Smooth muscle cell (in vitro differentiated cells): ENCODE results near the gene MEGF6. TPM values are rescaled to one million over a fixed set of nuclear protein-coding genes. Genes with fewer than 3 reads are reported as not detected.

Experiments
- DNase-seq: peaks from one replicate; lab custom pipeline; 2025; ENCODE audit not compliant: unreplicated experiment; lab: John Stamatoyannopoulos, UW
- H2AFZ ChIP-seq: fragments of 200-600 bp; sonication (generic); 2 replicates; pipeline ENCODE4 v1.6.0; 2016; ENCODE audit warnings: antibody characterized with exemption, low read depth, mild to moderate bottlenecking
- H3F3A ChIP-seq: fragments of 200-600 bp; sonication (generic); 2 replicates; pipeline ENCODE4 v1.6.0; 2017; ENCODE audit warnings: antibody characterized with exemption, low read depth
- H3K27ac ChIP-seq: fragments of 200-600 bp; sonication (generic); 2 replicates; pipeline ENCODE4 v1.5.1; 2016; ENCODE audit warnings: low read depth, mild to moderate bottlenecking
- H3K27me3 ChIP-seq: fragments of 200-600 bp; sonication (generic); 2 replicates; pipeline ENCODE4 v1.6.1; 2016; ENCODE audit warnings: low read depth, mild to moderate bottlenecking
- H3K36me3 ChIP-seq: fragments of 200-600 bp; sonication (generic); 2 replicates; pipeline ENCODE4 v1.5.1; 2016; ENCODE audit warnings: low read depth
- H3K4me1 ChIP-seq: fragments of 200-600 bp; sonication (generic); 2 replicates; pipeline ENCODE4 v1.5.1; 2016; ENCODE audit warnings: low read depth
- H3K4me2 ChIP-seq: fragments of 200-600 bp; sonication (generic); 2 replicates; pipeline ENCODE4 v1.6.0; 2016; ENCODE audit warnings: mild to moderate bottlenecking
- H3K4me3 ChIP-seq: fragments of 200-600 bp; sonication (generic); 2 replicates; pipeline ENCODE4 v1.5.1; 2016; ENCODE audit warnings: mild to moderate bottlenecking
- H3K79me2 ChIP-seq: fragments of 200-600 bp; sonication (generic); 2 replicates; pipeline ENCODE4 v1.6.0; 2016; ENCODE audit warnings: low read depth, mild to moderate bottlenecking
- H3K9ac ChIP-seq: fragments of 200-600 bp; sonication (generic); 2 replicates; pipeline ENCODE4 v1.6.0; 2016; ENCODE audit warnings: low read depth
- H3K9me3 ChIP-seq: fragments of 200-600 bp; sonication (generic); replicated peaks from 2 replicates; pipeline ENCODE4 v1.5.1; 2016; ENCODE audit warnings: low read depth
- H4K20me1 ChIP-seq: fragments of 200-600 bp; sonication (generic); 2 replicates; pipeline ENCODE4 v1.6.0; 2016; ENCODE audit warnings: low read depth
- CTCF ChIP-seq: fragments of 200-600 bp; sonication (generic); IDR thresholded peaks from 2 replicates; pipeline ENCODE4 v1.5.1; 2017; ENCODE audit warnings: borderline replicate concordance, mild to moderate bottlenecking, antibody characterized with exemption; ENCODE audit not compliant: insufficient read depth, poor library complexity, severe bottlenecking
- WGBS: methylation state at CpG from one replicate; pipeline ENCODE4 v1.1.7; 2016; ENCODE audit warnings: low lambda C conversion rate; 5-methylcytosine and 5-hydroxymethylcytosine counted together
- polyA plus RNA-seq: library from polyadenylated mRNA; unstranded; fragments of >200 nt; fragmentation: Nextera tagmentation; extraction: Ambion mirVana; gene quantifications from 2 replicates; pipeline ENCODE4 v1.2.1, GENCODE V29; 2016
- total RNA-seq: library from RNA; depleted of rRNA; stranded (reverse); fragments of >200 nt; gene quantifications from 2 replicates; pipeline ENCODE4 v1.2.3, GENCODE V29; 2014

MEGF6 gene
- total and polyA plus RNA-seq, 2 experiments from 2014 or later = 6.5 to 12.8 TPM

- H3K4me2 ChIP-seq = no peak overlapping the region
- no peaks in the 10 kb centered on the region for H3F3A ChIP-seq
- H3K27me3 ChIP-seq = no peaks in the 10 kb centered on the region
- H3K9ac ChIP-seq = no peak overlapping the region
- no peak overlapping the region for H3K4me3 ChIP-seq
- H3K79me2 ChIP-seq = no peaks in the 10 kb centered on the region
- H2AFZ ChIP-seq = no peak overlapping the region
- 93% methylated on average over 8 of the region's 8 CpGs for WGBS
- H3K27ac ChIP-seq = no peak overlapping the region
- TF ChIP-seq CTCF = no peak
- H3K36me3 ChIP-seq = no peaks in the 10 kb centered on the region
- H4K20me1 ChIP-seq = no peaks in the 10 kb centered on the region
- DNase-seq = no peak
- peaks cover 1% of the 10 kb centered on the region for H3K4me1 ChIP-seq
- no peaks in the 10 kb centered on the region for H3K9me3 ChIP-seq
These were observed 6.8 kb downstream of the MEGF6 start for GRCh38 chr1:3604468-3604974.

GRCh38 chr1:3603571-3604467 lies 7.5 kb downstream of the MEGF6 start:
- no peaks in the 10 kb centered on the region for H3K36me3 ChIP-seq
- no peak for DNase-seq
- no peak overlapping the region for H3K4me3 ChIP-seq
- peaks cover 4% of the 10 kb centered on the region for H3K4me1 ChIP-seq
- H3K27me3 ChIP-seq = no peaks in the 10 kb centered on the region
- no peak overlapping the region for H2AFZ ChIP-seq
- no peaks in the 10 kb centered on the region for H3K9me3 ChIP-seq
- H4K20me1 ChIP-seq = no peaks in the 10 kb centered on the region
- no peaks in the 10 kb centered on the region for H3F3A ChIP-seq
- no peak overlapping the region for H3K4me2 ChIP-seq
- 95% methylated on average over 27 of the region's 29 CpGs for WGBS
- no peaks in the 10 kb centered on the region for H3K79me2 ChIP-seq
- H3K9ac ChIP-seq = no peak overlapping the region
- no peak overlapping the region for H3K27ac ChIP-seq
- no peak for TF ChIP-seq CTCF

GRCh38 chr1:3603156-3603555 lies 8.2 kb downstream of the MEGF6 start:
- no peak for TF ChIP-seq CTCF
- WGBS = 95% methylated on average over 11 of the region's 11 CpGs

More at GRCh38 chr1:3603156-3603555, 8.2 kb downstream of the MEGF6 start:
- Histone ChIP-seq H3K4me2 (no peak overlapping the region), H3K36me3 (no peaks in the 10 kb centered on the region), H3F3A (no peaks in the 10 kb centered on the region), H3K4me1 (peaks cover 10% of the 10 kb centered on the region), H3K9ac (no peak overlapping the region), H3K4me3 (no peak overlapping the region), H3K27me3 (no peaks in the 10 kb centered on the region), H2AFZ (no peak overlapping the region), H4K20me1 (no peaks in the 10 kb centered on the region), H3K27ac (no peak overlapping the region), H3K9me3 (no peaks in the 10 kb centered on the region), H3K79me2 (no peaks in the 10 kb centered on the region)
- DNase-seq = no peak
